Spleen (tissue), 11 donors: ENCODE measurements around the gene MLC1. TPM values are rescaled to one million over a fixed set of nuclear protein-coding genes. Genes with fewer than 3 reads are reported as not detected.

ENCODE experiments used
- DNase-seq: peaks from one replicate; pipeline ENCODE4 v3.0.0-alpha.2; 2020
- H3K27ac ChIP-seq, 8 donors: fragments of 200-600 bp; sonication (generic) in 7 of 8; 1 replicate in 4 of 8; 2 replicates in 4 of 8; pipeline versions ENCODE4 v1.5.0 to v1.8.0; 2016 to 2021; ENCODE audit warnings: inconsistent platforms in 4 of 8, mild to moderate bottlenecking in 4 of 8, moderate library complexity in 1 of 8
- H3K27me3 ChIP-seq, 7 donors: fragments of 200-600 bp; sonication (generic) in 6 of 7; replicated peaks in 1 of 7; 1 replicate in 4 of 7; 2 replicates in 3 of 7; pipeline versions ENCODE4 v1.5.0 to v1.8.0; 2016 to 2021; ENCODE audit warnings: inconsistent platforms in 3 of 7, mild to moderate bottlenecking in 1 of 7
- H3K36me3 ChIP-seq, 6 donors: fragments of 200-600 bp; sonication (generic) in 5 of 6; 1 replicate in 4 of 6; 2 replicates in 2 of 6; pipeline versions ENCODE4 v1.5.0 to v1.8.0; 2016 to 2021; ENCODE audit warnings: inconsistent platforms in 2 of 6
- H3K4me1 ChIP-seq, 6 donors: fragments of 200-600 bp; sonication (generic) in 5 of 6; 1 replicate in 3 of 6; 2 replicates in 3 of 6; pipeline versions ENCODE4 v1.5.0 to v1.8.0; 2016 to 2021; ENCODE audit warnings: inconsistent platforms in 3 of 6
- H3K4me3 ChIP-seq, 8 donors: fragments of 200-600 bp; sonication (generic) in 7 of 8; 1 replicate in 4 of 8; 2 replicates in 4 of 8; pipeline versions ENCODE4 v1.5.0 to v1.8.0; 2016 to 2021; ENCODE audit warnings: inconsistent platforms in 4 of 8, mild to moderate bottlenecking in 4 of 8, moderate library complexity in 2 of 8
- H3K9me3 ChIP-seq, 8 donors: fragments of 200-600 bp; sonication (generic) in 7 of 8; 1 replicate in 4 of 8; 2 replicates in 4 of 8; pipeline versions ENCODE4 v1.5.0 to v1.8.0; 2016 to 2021; ENCODE audit warnings: inconsistent platforms in 4 of 8
- CTCF ChIP-seq, 11 experiments: fragments of 200-600 bp in 7 of 11; fragments of 450-650 bp in 4 of 11; sonication (generic) in 4 of 11; IDR thresholded peaks in 8 of 11; conservative IDR thresholded peaks in 3 of 11; 1 replicate in 7 of 11; 2 replicates in 4 of 11; pipeline versions ENCODE4 v1.4.0 to v1.8.0; 2016 to 2021; ENCODE audit warnings: antibody characterized with exemption in 11 of 11, inconsistent platforms in 4 of 11, mild to moderate bottlenecking in 1 of 11
- POLR2A ChIP-seq, 3 donors: fragments of 450-650 bp; IDR thresholded peaks; one replicate each; pipeline ENCODE4 v1.5.1; 2017; ENCODE audit warnings: antibody characterized with exemption in 3 of 3, mild to moderate bottlenecking in 1 of 3
- POLR2AphosphoS5 ChIP-seq, 3 donors: sonication (generic); formaldehyde crosslinking; IDR thresholded peaks; one replicate each; pipeline ENCODE4 v1.5.1; 2017; ENCODE audit warnings: antibody characterized with exemption in 3 of 3
- WGBS, 5 donors: extraction: QIAGEN DNeasy Blood & Tissue Kit in 3 of 5; methylation state at CpG; one replicate each; pipeline versions ENCODE4 v1.1.5 to v1.1.7; 2013 to 2018; 5-methylcytosine and 5-hydroxymethylcytosine counted together
- intact Hi-C: fragments of 100-400 bp; cut with DNase I; formaldehyde crosslinking; loops from one replicate; pipeline ENCODE4 v1.15.0; 2023; ENCODE audit warnings: low total_unique reads
- polyA plus RNA-seq, 3 donors: library from polyadenylated mRNA; stranded (reverse); fragments of 200-250 nt; gene quantifications; one replicate each; pipeline ENCODE4 v1.2.1, GENCODE V29; 2013
- total RNA-seq, 7 donors: library from RNA; depleted of rRNA in 3 of 7; stranded (reverse); fragments of >200 nt in 3 of 7; fragmentation: NEBNext Ultra II Directional in 4 of 7; extraction: Animal tissue kit (Norgen Biotek cat#: 25700) in 4 of 7; gene quantifications; one replicate each; pipeline versions ENCODE4 v1.1.0 to v1.2.1, GENCODE V29; 2016 to 2021
- donor health status: healthy with polysubstance abuse.
- donor health status: DM: no; HTN: no; CAD: no; lungs with moderate emphysema.
- donor health status: DM: no; HTN: no; CAD: no.
- donor health status: Bipolar disorder and iron deficiency.
- donor health status: healthy.
- donor health status: DM: no; HTN: no; CAD: no.
- donor health status: DM: yes; HTN: yes; CAD: no.

Gene MLC1
- total and polyA plus RNA-seq, 10 donors = 0.17 to 4.4 (median 1.6) TPM

GRCh38 chr22:50111056-50111455 is 25.8 kb upstream of the MLC1 start:
- Histone ChIP-seq H3K27ac (no peak overlapping the region), H3K4me3 (no peak overlapping the region), H3K9me3 (no peaks in the 10 kb centered on the region), H3K36me3 (no peaks in the 10 kb centered on the region), H3K27me3 (peaks cover 0 to 44% (median 0%) of the 10 kb centered on the region in 7 donors), H3K4me1 (peaks cover 0 to 20% (median 7%) of the 10 kb centered on the region in 6 donors)
- DNase-seq = no peak
- no peak for TF ChIP-seq CTCF (IDR thresholded peaks at IDR 0.05 in 8 of 11, conservative IDR thresholded peaks at IDR 0.05 in 3 of 11)
- TF ChIP-seq POLR2AphosphoS5 (IDR thresholded peaks at IDR 0.05) = no peak
- TF ChIP-seq POLR2A (IDR thresholded peaks at IDR 0.05) = no peak
- intact Hi-C loops = no loop called here
- 56 to 92% (median 73%) methylated on average over 1 of the region's 1 CpG for WGBS, 5 donors

- 86 to 100% (median 90%) methylated on average over 4 to 9 of the region's 9 CpGs for WGBS, 5 donors
- TF ChIP-seq POLR2AphosphoS5 (IDR thresholded peaks at IDR 0.05) (no peak), POLR2A (IDR thresholded peaks at IDR 0.05) (no peak), CTCF (IDR thresholded peaks at IDR 0.05 in 8 of 11, conservative IDR thresholded peaks at IDR 0.05 in 3 of 11) (no peak)
- no peaks in the 10 kb centered on the region for H3K9me3 ChIP-seq
- no peak overlapping the region for H3K27ac ChIP-seq
- H3K36me3 ChIP-seq = no peaks in the 10 kb centered on the region
- H3K27me3 ChIP-seq = peaks cover 0 to 27% (median 0%) of the 10 kb centered on the region in 7 donors
- DNase-seq = no peak
- intact Hi-C loops = no loop called here
- no peak overlapping the region for H3K4me3 ChIP-seq
- H3K4me1 ChIP-seq = peaks cover 0 to 34% (median 11%) of the 10 kb centered on the region in 6 donors
These were observed 22.3 kb upstream of the MLC1 start for GRCh38 chr22:50107529-50107928.

GRCh38 chr22:50105208-50106100 is 20.2 kb upstream of the MLC1 start:
- Histone ChIP-seq H3K27ac (no peak overlapping the region), H3K36me3 (no peaks in the 10 kb centered on the region), H3K4me3 (peak overlapping the region in 1 of 8 donors; percentile 38), H3K27me3 (peaks cover 0 to 16% (median 0%) of the 10 kb centered on the region in 7 donors), H3K4me1 (peaks cover 0 to 29% (median 7%) of the 10 kb centered on the region in 6 donors), H3K9me3 (no peaks in the 10 kb centered on the region)
- no peak for DNase-seq
- intact Hi-C loops = no loop called here
- no peak for TF ChIP-seq POLR2A (IDR thresholded peaks at IDR 0.05)
- TF ChIP-seq CTCF (IDR thresholded peaks at IDR 0.05 in 8 of 11, conservative IDR thresholded peaks at IDR 0.05 in 3 of 11) = no peak
- TF ChIP-seq POLR2AphosphoS5 (IDR thresholded peaks at IDR 0.05) = no peak
- 20 to 29% (median 27%) methylated on average over 9 of the region's 9 CpGs for WGBS, 5 donors

- no peak for DNase-seq
- intact Hi-C loops = no loop called here
- Histone ChIP-seq H3K4me3 (no peak overlapping the region), H3K27ac (no peak overlapping the region), H3K9me3 (no peaks in the 10 kb centered on the region), H3K27me3 (peaks cover 0 to 16% (median 0%) of the 10 kb centered on the region in 7 donors), H3K36me3 (no peaks in the 10 kb centered on the region), H3K4me1 (peaks cover 0 to 29% (median 7%) of the 10 kb centered on the region in 6 donors)
- TF ChIP-seq POLR2AphosphoS5 (IDR thresholded peaks at IDR 0.05) (no peak), POLR2A (IDR thresholded peaks at IDR 0.05) (no peak), CTCF (IDR thresholded peaks at IDR 0.05 in 8 of 11, conservative IDR thresholded peaks at IDR 0.05 in 3 of 11) (no peak)
- 70 to 84% (median 77%) methylated on average over 6 of the region's 6 CpGs for WGBS, 5 donors
These were observed 18.9 kb upstream of the MLC1 start for GRCh38 chr22:50104141-50104544.
